Urothelium cell line (cell line): ENCODE data around the gene ASB13.

ENCODE experiments used
- DNase-seq: peaks from one replicate; pipeline ENCODE4 v3.0.0; 2011; ENCODE audit warnings: low spot score, mixed read lengths
- FAIRE-seq: peaks from 2 replicates; lab custom pipeline; 2011; peaks lifted over from hg19 to GRCh38; lab: Jason Lieb, UNC

ASB13 gene

GRCh38 chr10:5648494-5649457, 17.6 kb downstream of the ASB13 start:
- DNase-seq = no peak
- no peak for FAIRE-seq

- DNase-seq (no peak), FAIRE-seq (no peak)
Observed at GRCh38 chr10:5647507-5648240, 18.7 kb downstream of the ASB13 start.

GRCh38 chr10:5645944-5646617, 20.3 kb downstream of the ASB13 start:
- no peak for FAIRE-seq
- DNase-seq = no peak

DNA sequence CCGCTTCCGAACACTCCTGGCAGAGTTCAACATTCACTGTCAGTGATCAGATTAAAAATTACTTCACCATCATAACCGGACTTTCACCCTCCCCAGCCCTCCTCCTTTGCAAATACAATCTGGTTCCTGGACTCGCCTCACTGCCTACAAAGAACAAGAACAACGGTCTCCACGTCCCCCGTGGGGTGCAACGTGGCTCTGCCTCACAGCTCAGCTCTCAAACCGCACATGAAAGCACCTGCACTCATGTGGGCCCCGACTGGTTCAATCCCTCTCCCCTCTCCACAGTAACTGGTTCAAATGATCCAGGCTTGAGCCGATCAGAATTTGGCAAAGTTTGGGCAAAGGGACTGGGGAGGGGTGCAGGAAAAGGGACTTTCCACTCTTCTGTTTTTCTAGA, 21.0 kb downstream of the ASB13 start:
- DNase-seq (no peak), FAIRE-seq (no peak)

- FAIRE-seq = no peak
Observed at GRCh38 chr10:5644930-5645329, 21.5 kb downstream of the ASB13 start.

DNA sequence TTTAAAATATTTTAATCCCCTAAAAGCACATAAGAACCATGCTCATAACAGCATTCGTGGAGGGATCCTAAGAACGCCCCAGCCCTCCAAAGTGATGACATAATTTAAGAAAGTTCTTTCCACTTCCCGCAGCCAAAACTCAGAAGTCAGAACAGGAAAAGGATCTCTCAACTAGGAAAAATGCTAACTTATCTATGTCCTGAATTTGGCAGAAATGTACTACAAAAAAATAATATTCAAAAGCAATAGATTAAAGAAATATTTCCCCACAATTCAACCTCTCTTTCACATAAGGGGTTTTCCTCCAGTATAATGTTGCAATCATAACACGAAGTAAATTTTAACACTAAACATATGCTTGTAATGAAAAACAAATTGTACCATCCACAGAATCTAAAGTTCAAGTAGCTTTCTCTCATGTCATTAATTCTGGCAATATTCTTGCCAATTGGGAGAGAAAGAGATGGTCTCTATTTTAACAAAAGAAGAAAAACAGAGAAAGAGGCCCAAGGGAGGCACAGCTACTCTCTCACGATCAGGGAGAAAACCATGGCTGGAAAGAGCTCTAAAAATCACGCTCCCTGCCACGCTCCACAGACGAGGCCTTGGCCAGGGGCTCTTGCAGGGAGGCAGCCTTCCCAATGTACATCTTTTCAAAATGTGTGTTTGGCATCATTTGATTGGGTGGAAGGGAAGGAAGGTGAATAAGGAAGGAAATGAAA, 22.9 kb downstream of the ASB13 start:
- DNase-seq = no peak
- FAIRE-seq = no peak

More at GRCh38 chr10:5644930-5645329, 21.5 kb downstream of the ASB13 start:
- no peak for DNase-seq

DNA sequence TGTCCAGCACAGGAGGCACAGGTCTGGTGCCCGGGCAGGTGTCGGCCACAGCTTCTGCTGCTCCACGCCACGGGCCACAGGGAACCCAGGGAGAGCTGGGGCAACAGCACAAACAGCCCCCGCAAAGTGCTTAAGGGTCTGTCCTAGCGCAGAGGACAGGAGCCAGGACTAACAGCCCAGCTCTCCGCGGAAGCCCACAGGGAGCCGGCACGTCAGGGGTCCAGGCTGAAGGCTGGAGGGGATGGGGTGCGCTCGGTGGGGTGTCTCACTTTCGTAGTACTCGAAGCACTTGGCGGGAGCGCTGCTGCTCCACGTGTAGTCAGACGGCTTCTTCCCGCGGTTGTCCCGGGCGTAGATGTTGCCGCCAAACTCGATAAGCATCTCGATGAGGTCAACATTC, 24.9 kb downstream of the ASB13 start:
- no peak for DNase-seq
- FAIRE-seq = no peak

GRCh38 chr10:5640501-5640900, 25.9 kb downstream of the ASB13 start:
- FAIRE-seq (no peak), DNase-seq (no peak)

DNA sequence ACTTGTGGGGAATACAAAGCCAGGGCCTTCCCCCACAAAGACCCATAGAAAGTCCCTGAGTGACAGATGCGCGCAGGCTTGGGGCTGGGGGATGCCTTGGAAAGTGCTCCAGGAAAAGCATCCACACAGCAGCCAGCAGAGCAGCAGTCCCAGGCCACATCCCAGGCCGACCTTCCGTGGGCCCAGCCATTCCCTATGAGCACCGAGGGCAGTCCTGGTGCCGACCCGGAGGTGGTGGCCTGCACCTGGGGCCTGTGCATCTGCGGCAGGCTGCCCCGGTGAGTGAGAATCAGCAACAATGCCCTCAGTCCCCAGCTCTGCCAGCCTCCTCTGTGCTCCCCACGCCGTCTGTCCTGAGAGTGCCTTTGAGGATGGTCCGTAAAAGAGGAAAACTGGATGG, 26.4 kb downstream of the ASB13 start:
- FAIRE-seq (no peak), DNase-seq (no peak)

GRCh38 chr10:5639066-5639465, 27.3 kb downstream of the ASB13 start:
- FAIRE-seq = no peak
- no peak for DNase-seq

DNA sequence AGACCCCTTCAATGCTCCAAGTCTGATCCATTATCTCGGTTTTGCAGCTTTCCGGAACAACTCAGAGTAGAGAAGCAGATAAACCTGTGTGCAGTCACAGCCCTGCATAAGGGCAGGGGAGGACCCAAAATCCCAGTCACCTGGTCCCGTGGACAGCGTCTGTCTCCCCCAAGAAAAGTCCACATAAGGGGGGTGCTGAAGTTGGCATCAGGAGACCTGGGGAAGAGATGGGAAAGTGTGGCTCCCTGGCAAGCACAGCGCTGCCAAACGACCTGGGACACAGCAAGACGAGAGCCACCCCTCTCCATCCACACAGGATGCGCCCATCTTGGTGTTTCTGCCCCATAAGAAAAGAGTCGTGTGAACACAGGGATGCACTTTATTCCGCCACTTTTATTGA, 27.9 kb downstream of the ASB13 start:
- DNase-seq (no peak), FAIRE-seq (no peak)

GRCh38 chr10:5634918-5635317, 31.5 kb downstream of the ASB13 start:
- DNase-seq (no peak), FAIRE-seq (no peak)

GRCh38 chr10:5633166-5633749, 33.1 kb downstream of the ASB13 start:
- FAIRE-seq (no peak), DNase-seq (no peak)

DNA sequence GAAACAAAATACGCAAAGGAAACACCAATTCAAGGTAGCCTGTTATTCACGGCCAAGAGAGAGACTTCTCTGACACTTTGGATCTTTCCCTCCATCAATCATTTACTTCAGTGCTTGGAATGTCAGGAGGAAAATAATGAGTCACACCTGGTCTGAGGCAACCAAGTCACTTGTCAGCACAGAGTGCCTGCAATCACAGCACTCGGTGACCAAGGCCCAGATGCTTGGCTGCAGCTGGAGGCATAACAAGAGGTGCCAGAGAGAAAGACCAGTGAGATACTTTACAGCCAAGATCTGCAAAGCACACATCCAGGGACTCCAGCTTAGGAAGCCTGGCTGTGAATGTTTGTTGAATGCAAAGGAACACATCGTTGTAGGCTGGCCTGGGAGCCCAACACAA, 33.9 kb downstream of the ASB13 start:
- DNase-seq (no peak), FAIRE-seq (no peak)

DNA sequence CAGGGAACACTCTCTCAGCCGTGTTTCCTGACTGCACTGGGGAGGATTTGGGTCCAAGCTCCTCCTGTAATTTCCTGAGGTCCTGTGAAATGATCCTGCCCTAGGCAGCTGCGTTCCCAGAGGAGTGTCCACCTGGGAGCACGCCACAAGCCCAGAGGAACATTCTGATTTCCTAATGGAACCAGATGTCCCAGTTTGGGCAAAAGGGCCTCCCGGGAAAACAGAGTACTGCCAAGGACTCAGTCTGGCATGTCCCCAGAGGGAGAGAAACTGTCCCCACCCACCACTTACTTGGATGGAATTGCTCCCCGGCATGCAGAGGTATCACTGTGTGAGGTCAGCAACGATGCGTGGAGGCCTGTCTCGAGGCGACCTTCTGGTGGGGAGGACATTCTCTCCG, 34.5 kb downstream of the ASB13 start:
- FAIRE-seq (peak; percentile 27), DNase-seq (no peak)

DNA sequence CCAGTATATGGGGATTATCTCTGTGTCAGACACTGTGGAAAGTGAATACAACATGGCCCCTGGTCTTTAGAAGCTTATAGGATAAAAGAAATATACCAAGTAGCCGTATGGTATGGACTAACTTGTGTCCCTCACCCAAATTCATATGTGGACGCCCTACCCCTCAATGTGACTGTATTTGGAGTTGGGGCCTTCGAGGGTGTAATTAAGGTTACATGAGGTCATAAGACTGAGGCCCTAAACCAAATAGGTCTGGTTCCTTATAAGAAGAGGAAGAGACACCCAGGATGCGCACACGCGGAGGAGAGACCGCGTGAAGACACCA, 36.3 kb downstream of the ASB13 start:
- DNase-seq (no peak), FAIRE-seq (no peak)

GRCh38 chr10:5629303-5630111, 36.9 kb downstream of the ASB13 start:
- DNase-seq (peak; percentile 76), FAIRE-seq (no peak)

DNA sequence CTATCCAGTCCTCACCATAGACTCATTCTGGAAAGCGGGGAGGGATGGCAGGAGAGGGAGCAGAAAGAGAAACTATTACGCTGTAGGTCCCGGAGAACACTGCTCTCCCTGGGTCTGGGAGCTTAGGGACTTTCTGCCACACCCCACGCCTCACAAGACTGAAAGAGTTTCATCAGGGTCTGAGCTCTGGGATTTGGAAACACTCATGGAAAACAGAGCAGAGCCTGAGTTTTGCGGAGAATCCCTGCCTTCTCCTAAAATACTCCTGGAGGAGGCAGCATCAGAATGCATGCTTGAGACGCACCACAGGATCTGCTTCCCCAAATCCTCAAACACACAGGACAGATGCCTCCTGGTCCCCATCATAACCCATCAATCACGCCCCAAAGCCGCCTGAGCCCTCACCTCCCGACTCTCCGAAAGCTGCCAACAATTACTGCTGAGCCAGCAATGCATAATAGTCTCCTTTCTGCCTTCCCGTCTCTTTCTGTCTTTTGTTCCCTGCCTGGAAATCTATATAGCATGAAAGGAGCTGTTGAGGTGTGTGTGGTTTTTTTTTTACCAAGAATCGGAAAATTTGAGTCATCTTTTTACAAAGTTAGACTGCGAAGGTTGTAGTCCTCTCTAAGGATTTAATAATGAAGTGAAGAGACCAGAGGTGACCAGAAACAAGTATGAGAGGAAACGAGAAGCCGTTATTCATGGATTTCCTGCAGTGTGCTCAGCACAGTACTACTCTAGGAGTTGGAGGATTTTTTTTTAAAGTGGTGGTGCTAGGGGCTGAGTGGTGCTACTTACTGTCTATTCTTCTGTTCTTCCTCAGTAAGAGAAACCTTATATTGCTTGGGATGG, 37.7 kb downstream of the ASB13 start:
- FAIRE-seq = no peak
- peak; percentile 38 for DNase-seq
